NCI-H446 treated with DMSO at 0.1 percent for 48 hours (cell line): ENCODE measurements around the gene UBASH3A.
"Not testable (repeated sequence)": the region's sequence is repeated elsewhere in the genome, so short reads cannot be mapped to it uniquely, and the experiment has no call there.

ENCODE experiments used
- DNase-seq: peaks from one replicate; lab custom pipeline; 2025; lab: John Stamatoyannopoulos, UW

The UBASH3A gene

GRCh38 chr21:42468491-42469131 is 64.9 kb downstream of the UBASH3A start:
- no peak for DNase-seq

GRCh38 chr21:42469272-42469671 is 65.6 kb downstream of the UBASH3A start:
- no peak for DNase-seq

DNA sequence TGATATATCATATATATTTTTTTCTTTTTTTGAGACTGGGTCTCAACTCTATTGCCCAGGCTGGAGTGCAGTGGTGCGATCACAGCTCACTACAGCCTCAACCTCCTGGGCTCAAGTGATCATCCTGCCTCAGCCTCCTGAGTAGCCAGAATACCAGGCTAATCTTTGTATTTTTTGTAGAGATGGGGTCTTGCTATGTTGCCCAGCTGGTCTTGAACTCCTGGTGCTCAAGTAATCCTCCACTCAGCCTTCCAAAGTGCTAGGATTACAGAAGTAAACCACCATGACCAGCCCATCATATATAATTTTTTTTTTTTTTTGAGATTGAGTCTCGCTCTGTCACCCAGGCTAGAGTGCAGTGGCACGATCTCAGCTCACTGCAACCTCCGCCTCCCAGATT is 66.0 kb downstream of the UBASH3A start:
- DNase-seq: not testable (repeated sequence)

- no peak for DNase-seq
Observed at GRCh38 chr21:42471206-42471605, 67.5 kb downstream of the UBASH3A start.

DNA sequence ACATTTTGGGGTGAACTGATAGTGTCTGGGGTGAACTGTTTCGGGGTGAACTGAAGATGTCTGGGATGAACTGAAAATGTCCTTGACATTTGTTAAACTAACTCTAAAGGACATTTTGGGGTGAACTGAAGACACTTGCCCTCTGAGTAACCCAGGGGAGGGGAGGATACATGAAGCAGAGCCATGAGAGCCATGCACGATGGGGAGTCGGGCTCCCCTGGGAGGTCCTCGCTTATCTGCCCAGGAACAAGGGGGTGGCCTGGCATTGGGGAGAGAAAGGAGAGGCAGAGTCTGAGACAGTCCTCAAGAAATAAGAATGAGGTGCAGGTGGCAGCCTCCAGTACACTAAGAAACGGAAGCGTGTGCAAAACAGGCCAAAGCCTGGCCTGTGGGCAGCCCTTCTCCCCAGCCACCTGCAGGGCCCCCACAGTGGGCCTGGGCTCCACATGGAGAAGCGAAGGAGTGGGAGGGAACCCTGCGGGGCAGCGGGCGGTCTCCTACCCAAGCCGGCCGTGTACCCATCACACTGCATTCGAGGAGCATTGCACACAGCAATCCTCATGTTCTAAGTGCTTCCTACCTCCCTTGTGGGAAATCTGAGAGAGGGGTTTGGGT is 68.1 kb downstream of the UBASH3A start:
- no peak for DNase-seq

GRCh38 chr21:42472521-42472920 is 68.8 kb downstream of the UBASH3A start:
- DNase-seq: no peak

GRCh38 chr21:42473498-42474042 is 69.9 kb downstream of the UBASH3A start:
- no peak for DNase-seq

DNA sequence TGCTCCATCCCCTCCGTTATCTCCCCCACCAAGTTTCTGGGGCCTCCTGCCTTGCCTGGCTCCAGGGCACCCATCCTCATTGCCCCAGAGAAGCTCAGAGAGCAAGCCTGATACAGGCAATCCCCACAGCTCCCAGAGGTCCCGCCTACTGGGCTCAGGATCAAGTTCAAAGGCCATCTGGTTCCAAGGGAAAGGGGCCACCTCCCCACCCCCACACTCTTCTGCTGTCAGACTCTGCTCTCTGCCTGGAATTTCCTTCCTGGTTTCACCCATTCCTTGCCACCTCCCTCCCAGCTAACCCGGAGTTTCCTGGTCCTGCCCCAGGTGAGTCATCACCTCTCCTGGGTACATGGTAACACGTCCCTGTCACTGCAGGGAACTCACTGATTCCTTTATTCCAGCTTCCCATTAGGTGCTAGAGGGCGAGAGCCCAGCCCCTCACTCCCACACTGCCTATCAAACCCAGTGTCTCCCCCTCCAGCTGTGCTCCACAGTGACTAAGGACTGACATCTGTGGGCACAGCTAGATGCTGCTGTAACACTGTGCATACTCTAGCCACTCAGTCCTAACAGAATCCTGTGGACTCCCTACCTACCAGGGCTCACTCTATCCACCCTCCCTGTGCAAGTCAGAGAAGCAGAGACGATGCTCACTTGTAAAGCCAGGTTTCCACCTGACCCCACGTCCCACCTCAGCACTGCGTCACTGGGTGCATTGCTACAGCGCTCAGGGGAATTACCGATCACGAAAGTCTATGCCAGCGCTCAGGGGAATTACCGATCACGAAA is 70.5 kb downstream of the UBASH3A start:
- DNase-seq: no peak

GRCh38 chr21:42475036-42475435 is 71.3 kb downstream of the UBASH3A start:
- no peak for DNase-seq

DNA sequence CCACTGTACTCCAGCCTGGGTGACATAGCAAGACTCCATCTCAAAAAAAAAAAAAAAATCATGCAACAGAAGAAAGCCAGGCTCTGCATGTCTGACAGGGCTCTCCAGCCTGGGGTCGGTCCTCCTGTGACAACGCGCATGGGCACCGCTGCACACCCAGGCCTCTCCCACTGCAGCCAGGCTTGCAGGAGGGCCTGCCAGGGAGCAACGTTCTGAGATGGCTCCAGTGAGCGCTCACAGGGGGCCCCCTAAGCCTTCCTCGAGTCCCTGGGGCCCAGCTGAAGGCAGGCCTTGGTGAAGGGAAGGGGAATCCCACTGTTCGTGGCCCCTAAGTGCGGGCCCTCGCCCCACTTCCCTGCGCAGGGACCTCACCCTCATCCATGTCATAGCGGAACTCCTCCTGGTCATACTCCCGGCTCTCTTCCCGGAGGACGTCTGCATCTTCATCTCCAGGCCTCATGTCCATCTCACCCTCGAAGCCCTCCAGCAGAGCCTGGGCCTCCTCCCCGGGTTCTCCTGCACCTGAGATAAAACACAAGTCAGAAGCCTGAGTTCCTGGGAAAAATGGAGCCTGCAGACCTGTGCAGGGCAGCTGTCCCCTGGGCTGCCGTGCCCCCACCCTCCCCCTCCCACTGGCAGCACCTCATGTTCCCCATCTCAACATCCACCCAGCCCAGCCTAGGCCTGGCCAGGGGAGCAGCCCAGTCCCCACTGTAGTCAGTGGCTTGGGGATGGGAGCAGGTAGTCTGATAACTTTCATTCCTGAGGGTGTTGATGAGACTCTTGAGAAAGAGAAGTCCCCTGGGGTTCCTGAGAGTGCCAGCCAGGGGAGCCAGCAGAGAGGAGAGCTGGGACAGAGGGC is 72.1 kb downstream of the UBASH3A start:
- DNase-seq: no peak

- no peak for DNase-seq
Observed at GRCh38 chr21:42476388-42477331, 73.0 kb downstream of the UBASH3A start.

GRCh38 chr21:42478504-42478903 is 74.8 kb downstream of the UBASH3A start:
- no peak for DNase-seq

DNA sequence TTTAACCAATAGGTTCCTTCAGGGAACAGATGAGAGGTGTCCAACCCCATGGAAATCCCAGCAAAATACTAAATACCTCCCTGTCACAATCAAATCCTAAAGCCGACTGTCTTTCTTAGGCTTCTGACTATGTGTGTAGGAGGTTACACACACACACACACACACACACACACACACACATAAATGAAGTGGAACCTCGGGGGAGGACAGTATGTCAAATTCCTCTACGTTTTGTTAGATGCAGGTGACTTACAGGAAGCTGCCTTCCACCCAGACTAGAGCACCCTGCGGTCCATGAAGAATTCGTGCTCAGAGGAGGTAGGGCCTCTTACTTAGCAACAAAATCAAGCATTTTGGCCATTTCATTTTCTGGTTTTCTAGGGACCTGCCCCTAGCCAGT is 75.9 kb downstream of the UBASH3A start:
- DNase-seq: no peak

DNA sequence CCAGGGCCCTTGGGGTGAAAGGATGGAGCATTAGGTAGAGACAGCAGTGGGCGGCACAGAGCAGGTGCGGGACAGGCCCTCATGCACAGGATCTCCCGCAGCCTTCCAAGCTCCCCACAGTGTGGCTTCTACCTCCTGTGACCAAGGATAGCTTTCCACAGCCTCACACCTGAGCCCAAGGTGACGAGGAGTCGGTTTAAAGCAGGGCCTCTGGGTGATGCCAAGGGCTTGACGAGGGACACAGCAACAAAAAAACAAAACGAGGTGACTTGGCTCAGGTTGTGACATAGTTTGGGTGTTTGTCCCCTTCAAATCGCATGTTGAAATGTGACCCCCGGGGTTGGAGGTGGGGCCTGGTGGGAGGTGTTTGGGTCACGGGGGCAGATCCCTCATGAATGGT is 77.0 kb downstream of the UBASH3A start:
- no peak for DNase-seq

DNA sequence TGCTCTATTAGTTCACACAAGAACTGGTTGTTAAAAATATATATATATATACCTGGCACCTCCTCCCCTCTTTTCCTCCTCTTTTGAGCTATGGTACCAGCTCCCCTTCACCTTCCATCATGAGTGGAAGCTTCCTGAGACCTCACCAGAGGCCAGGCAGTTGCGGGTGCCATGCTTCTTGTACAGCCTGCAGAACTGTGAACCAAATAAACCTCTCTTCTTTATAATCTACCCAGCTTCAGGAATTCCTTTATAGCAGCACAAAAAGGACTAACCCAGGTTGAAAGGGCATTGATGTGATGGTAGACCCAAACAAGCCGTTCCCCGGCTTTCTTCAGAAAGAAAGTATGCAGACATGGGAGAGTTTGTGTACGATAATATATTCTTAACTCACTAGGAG is 77.5 kb downstream of the UBASH3A start:
- no peak for DNase-seq

DNA sequence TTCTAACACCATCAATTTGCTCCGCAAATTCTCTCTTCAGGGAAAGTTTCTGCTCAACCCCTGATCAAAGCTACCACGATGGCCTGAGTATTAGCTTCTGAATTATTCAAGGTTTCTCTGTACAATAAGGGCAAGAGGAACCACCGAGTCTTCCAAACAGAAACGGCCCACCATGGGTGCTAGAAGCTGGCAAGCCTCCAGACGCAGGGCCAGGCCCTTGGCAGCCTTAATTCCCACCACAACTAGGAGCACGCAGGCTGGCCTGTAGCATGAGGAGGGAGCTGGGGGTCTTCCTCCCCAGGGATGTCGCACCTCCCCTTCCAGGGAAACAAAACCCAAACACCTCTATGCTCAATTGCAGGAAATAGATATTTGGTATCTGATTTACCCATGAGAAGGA is 81.3 kb downstream of the UBASH3A start:
- no peak for DNase-seq

DNA sequence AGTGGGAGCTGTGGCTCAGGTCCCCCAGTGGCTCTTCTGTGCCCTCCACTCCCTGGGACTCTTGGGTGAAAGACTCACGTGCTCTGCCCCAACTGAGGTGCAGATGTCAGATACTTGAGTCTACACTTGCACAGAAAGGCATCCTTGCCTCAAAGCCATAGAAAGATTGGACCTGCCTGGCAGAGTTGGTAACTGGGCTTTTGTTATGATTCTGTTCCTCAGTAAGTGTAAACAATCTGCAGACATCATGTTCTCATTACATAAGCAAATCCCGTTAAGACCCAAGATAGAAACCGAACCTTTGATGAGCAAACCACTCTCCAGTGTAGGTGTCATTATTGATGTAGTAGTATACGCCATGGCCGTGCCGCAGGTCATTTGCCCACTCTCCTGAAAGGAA is 82.4 kb downstream of the UBASH3A start:
- DNase-seq: no peak

DNA sequence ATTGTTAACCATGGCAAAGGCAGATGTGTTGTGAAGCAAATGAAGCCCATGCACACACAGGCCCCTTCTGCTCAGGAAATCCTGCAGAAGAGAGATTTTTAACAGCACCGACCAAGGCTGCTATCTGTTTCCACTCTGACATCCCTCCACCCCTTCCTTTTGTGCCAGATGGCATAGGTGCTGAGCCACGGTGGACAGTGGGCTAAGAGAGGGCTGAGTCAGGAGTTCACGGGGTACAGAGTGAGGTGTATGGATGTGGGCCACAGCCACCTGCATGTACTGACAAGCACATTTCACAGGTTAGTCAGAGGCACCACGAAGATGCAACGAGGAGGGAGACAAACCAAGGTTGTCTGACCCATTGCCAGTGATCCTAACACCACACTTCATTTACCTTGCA is 82.8 kb downstream of the UBASH3A start:
- no peak for DNase-seq

DNA sequence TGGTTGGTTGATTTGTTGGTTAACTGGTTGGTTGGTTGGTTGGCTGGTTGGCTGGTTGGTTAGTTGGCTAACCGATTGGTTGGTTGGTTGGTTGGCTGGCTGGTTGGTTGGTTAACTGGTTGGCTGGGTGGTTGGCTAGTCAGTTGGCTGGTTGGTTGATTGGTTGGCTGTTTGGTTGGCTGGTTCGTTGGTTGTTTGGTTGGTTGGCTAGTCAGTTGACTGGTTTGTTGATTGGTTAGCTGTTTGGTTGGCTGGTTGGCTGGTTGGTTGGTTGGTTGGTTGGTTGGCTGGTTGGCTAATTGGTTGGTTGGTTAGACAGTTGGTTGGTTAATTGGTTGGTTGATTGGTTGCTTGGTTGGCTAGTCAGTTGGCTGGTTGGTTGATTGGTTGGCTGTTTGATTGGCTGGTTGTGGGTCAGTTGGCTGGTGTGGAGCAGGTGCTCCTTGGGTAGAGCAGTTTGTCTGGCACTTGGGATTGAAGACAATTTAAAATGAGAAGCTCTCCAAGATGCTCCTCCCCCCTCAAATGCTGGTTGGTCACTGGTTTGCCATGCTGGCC is 85.4 kb downstream of the UBASH3A start:
- DNase-seq: no peak

DNA sequence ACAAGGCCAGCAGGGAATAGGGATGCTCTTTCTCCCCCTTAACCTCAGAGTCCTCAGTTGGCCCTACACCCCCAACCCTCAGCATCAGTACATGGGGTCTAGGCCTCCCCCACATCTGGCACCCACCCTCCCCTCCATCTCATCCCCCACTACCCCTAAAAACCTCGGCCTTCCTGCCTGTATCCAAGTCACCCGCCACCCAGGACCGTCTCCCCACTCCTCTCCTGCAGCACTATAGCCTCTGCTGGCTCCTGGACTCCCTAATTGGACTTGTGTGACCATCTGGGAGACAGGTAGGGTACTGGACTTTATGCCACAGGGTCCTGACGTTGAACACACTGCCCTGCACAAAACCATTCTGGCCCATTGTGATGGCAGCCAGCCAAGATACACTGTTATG is 86.3 kb downstream of the UBASH3A start:
- DNase-seq: no peak

DNA sequence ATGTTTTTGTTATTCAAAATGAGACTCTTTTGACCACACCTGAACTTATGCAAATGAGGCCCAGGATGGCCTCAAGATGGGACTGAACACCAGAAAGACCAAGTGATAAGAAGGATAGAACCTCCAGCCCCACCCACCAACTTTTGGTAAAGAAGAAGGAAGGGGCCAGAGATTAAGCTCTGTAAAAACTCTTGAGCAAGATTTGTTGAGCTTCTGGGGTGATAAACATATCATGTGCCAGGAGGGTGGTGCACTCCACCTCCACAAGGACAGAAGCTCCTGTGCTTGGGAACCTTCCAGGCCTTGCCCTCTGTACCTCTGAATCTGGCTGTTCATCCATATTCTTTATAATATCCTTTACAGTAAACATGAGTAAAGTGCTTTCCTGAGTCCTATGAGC is 87.0 kb downstream of the UBASH3A start:
- DNase-seq: no peak
